ENCODE results near the gene TNFAIP8. TPM values are rescaled to one million over a fixed set of nuclear protein-coding genes. Genes with fewer than 3 reads are reported as not detected.

Gene TNFAIP8
- total and polyA plus RNA-seq, 2 of the 13 experiments (the other 11 are each of a cell fraction or from before 2014, with no cell fraction given): 6.4 to 11.2 TPM

- no peak for TF ChIP-seq ZBTB4 (CRISPR knock-in tag; IDR thresholded peaks at IDR 0.05; ENCODE audit: borderline replicate concordance)
Measured at GRCh38 chr5:119332978-119333401, 22.8 kb upstream of the TNFAIP8 start (continued).

GRCh38 chr5:119333421-119333851 is 22.4 kb upstream of the TNFAIP8 start:
- DNase-seq (ENCODE audit: low spot score) (no peak), FAIRE-seq (no peak), ATAC-seq (no peak)
- no peaks in the 10 kb centered on the region for H3K79me2 ChIP-seq (ENCODE audit: insufficient read depth, low read length)
- H2AFZ ChIP-seq (ENCODE audit: low read length): no peak overlapping the region
- H3K4me3 ChIP-seq (replicated peaks in 1 of 3; ENCODE audit: insufficient read depth in 1 of 3, low read depth in 2 of 3, low read length in 3 of 3): no peak overlapping the region
- no peak overlapping the region for H3K4me2 ChIP-seq (ENCODE audit: low read depth, low read length)
- CTCF ChIA-PET (ENCODE audit: low intra/inter-chr PET ratio, low total read pairs): no interaction called here
- peaks cover 13% of the 10 kb centered on the region for H3K4me1 ChIP-seq (ENCODE audit: insufficient read depth, low read length)
- no peaks in the 10 kb centered on the region for H4K20me1 ChIP-seq (ENCODE audit: insufficient read depth, low read length)
- H3K9me3 ChIP-seq (ENCODE audit: low read length): no peaks in the 10 kb centered on the region
- no peak overlapping the region for H3K9ac ChIP-seq (ENCODE audit: insufficient read depth, low read depth, low read length)
- in situ Hi-C loops (cut with HindIII; ENCODE audit: extremely low pct_ligation_motif_present, low pct_unique_long_range_greater_than_20kb): no loop called here
- H3K27me3 ChIP-seq (ENCODE audit: control insufficient read depth in 1 of 2, insufficient read depth in 2 of 2, low read length in 2 of 2): no peaks in the 10 kb centered on the region
- intact Hi-C loops (cut with micrococcal nuclease; ENCODE audit: unreplicated experiment): no loop called here
- WGBS (ENCODE audit: low lambda C conversion rate): 89% methylated on average over 5 of the region's 5 CpGs
- BruUV-seq (replicated peaks): no TSS peak
- TF ChIP-seq ZZZ3 (CRISPR knock-in tag; IDR thresholded peaks at IDR 0.05; ENCODE audit: borderline replicate concordance): no peak
- TF ChIP-seq PRMT3 (CRISPR knock-in tag; IDR thresholded peaks at IDR 0.05; ENCODE audit: borderline replicate concordance, low read depth): no peak
- no peak for TF ChIP-seq DMTF1 (CRISPR knock-in tag; IDR thresholded peaks at IDR 0.05)
- TF ChIP-seq HOXA7 (CRISPR knock-in tag; IDR thresholded peaks at IDR 0.05): no peak
- no peak for TF ChIP-seq ASH2L (IDR thresholded peaks at IDR 0.05; ENCODE audit: insufficient read length, low read depth, low read length)
- no peak for TF ChIP-seq BCLAF1 (IDR thresholded peaks at IDR 0.05)
- TF ChIP-seq ZMYM3 (CRISPR knock-in tag; IDR thresholded peaks at IDR 0.05): no peak
- no peak for TF ChIP-seq HNF4G (IDR thresholded peaks at IDR 0.05; ENCODE audit: borderline replicate concordance, low read depth, low read length)
- TF ChIP-seq HNF4G (CRISPR knock-in tag; IDR thresholded peaks at IDR 0.05; ENCODE audit: borderline replicate concordance, low read depth): no peak
- TF ChIP-seq SMAD9 (CRISPR knock-in tag; IDR thresholded peaks at IDR 0.05): no peak
- no peaks in the 10 kb centered on the region for H3K36me3 ChIP-seq (replicated peaks in 1 of 2; ENCODE audit: control insufficient read depth in 1 of 2, insufficient read depth in 2 of 2, low read length in 2 of 2)
- POLR2A ChIA-PET: no interaction called here
- no peak overlapping the region for H3K27ac ChIP-seq (ENCODE audit: extremely low read length, insufficient read depth, low read length)

All from HepG2 (cell line).